Measurements from ENCODE around the gene TBXT. TPM values are rescaled to one million over a fixed set of nuclear protein-coding genes. Genes with fewer than 3 reads are reported as not detected.

TBXT gene
- total and polyA plus RNA-seq, 9 of the 15 experiments (the other 6 are each of a cell fraction or from before 2014, with no cell fraction given): not detected

GRCh38 chr6:166166314-166167257 is 1.1 kb downstream of the TBXT start (continued):
- no peak for TF ChIP-seq TSHZ1 (CRISPR knock-in tag; IDR thresholded peaks at IDR 0.05)
- no peak for TF ChIP-seq FOXP1 (CRISPR knock-in tag; IDR thresholded peaks at IDR 0.05)
- TF ChIP-seq TCF15 (CRISPR knock-in tag; IDR thresholded peaks at IDR 0.05): no peak
- TF ChIP-seq MITF (IDR thresholded peaks at IDR 0.05): no peak
- no peak for TF ChIP-seq ZNF3 (CRISPR knock-in tag; IDR thresholded peaks at IDR 0.05)

All from K562 (cell line).